Liver (tissue), 9 donors: ENCODE data around the gene MTG1. TPM values are rescaled to one million over a fixed set of nuclear protein-coding genes. Genes with fewer than 3 reads are reported as not detected.
"Not testable (repeated sequence)": the region's sequence is repeated elsewhere in the genome, so short reads cannot be mapped to it uniquely, and the experiment has no call there.

Experiments used
- DNase-seq: peaks from one replicate; pipeline ENCODE4 v3.0.0-alpha.2; 2017; ENCODE audit warnings: low spot score
- H3K27ac ChIP-seq, 2 donors: one replicate each; pipeline ENCODE4 v1.7.0; 2013; ENCODE audit warnings: inconsistent platforms in 2 of 2, low read length in 2 of 2, control low read depth in 1 of 2, low read depth in 1 of 2, mild to moderate bottlenecking in 1 of 2
- H3K27me3 ChIP-seq, 4 donors: one replicate each; pipeline versions ENCODE4 v1.6.1 to v1.7.0; 2013; ENCODE audit warnings: low read length in 3 of 4, inconsistent platforms in 1 of 4, mild to moderate bottlenecking in 1 of 4, moderate library complexity in 1 of 4; ENCODE audit not compliant: control insufficient read depth in 4 of 4, insufficient read depth in 4 of 4
- H3K36me3 ChIP-seq, 4 donors: one replicate each; pipeline versions ENCODE4 v1.6.1 to v1.7.0; 2013; ENCODE audit warnings: low read length in 3 of 4, mild to moderate bottlenecking in 3 of 4, low read depth in 1 of 4, moderate library complexity in 1 of 4; ENCODE audit not compliant: control insufficient read depth in 4 of 4, insufficient read depth in 3 of 4
- H3K4me1 ChIP-seq, 4 donors: one replicate each; pipeline versions ENCODE4 v1.6.1 to v1.7.0; 2013; ENCODE audit warnings: low read length in 3 of 4, mild to moderate bottlenecking in 3 of 4, moderate library complexity in 1 of 4; ENCODE audit not compliant: control insufficient read depth in 4 of 4, insufficient read depth in 4 of 4
- H3K4me3 ChIP-seq, 3 donors: one replicate each; pipeline versions ENCODE4 v1.6.1 to v1.7.0; 2013; ENCODE audit warnings: low read length in 3 of 3, control low read depth in 1 of 3, low read depth in 1 of 3, mild to moderate bottlenecking in 1 of 3
- H3K9ac ChIP-seq, 2 donors: one replicate each; pipeline ENCODE4 v1.7.0; 2013; ENCODE audit warnings: low read length in 2 of 2, mild to moderate bottlenecking in 2 of 2, moderate library complexity in 2 of 2, control low read depth in 1 of 2, low read depth in 1 of 2
- H3K9me3 ChIP-seq, 4 donors: one replicate each; pipeline versions ENCODE4 v1.6.1 to v1.7.0; 2013; ENCODE audit warnings: low read length in 3 of 4; ENCODE audit not compliant: control insufficient read depth in 4 of 4
- ATF3 ChIP-seq: IDR thresholded peaks from 2 replicates; pipeline ENCODE4 v1.6.1; 2016; ENCODE audit warnings: antibody characterized with exemption
- CTCF ChIP-seq: fragments of 150-350 bp; IDR thresholded peaks from 2 replicates; pipeline ENCODE4 v1.5.1; 2017; ENCODE audit warnings: improper control_type of control experiment, low read depth, low read length; ENCODE audit not compliant: missing input control
- EGR1 ChIP-seq, 2 donors: IDR thresholded peaks; 2 replicates each; pipeline ENCODE4 v1.6.1; 2016 to 2018; ENCODE audit warnings: antibody characterized with exemption in 2 of 2, low read depth in 2 of 2
- FOXA1 ChIP-seq: IDR thresholded peaks from 2 replicates; pipeline ENCODE4 v1.6.1; 2016; ENCODE audit warnings: antibody characterized with exemption
- FOXA2 ChIP-seq: IDR thresholded peaks from 2 replicates; pipeline ENCODE4 v1.6.1; 2016; ENCODE audit warnings: antibody characterized with exemption
- HNF4G ChIP-seq: IDR thresholded peaks from 2 replicates; pipeline ENCODE4 v1.6.1; 2016; ENCODE audit warnings: antibody characterized with exemption
- JUND ChIP-seq, 2 donors: IDR thresholded peaks; 2 replicates each; pipeline ENCODE4 v1.6.1; 2016; ENCODE audit warnings: antibody characterized with exemption in 2 of 2
- MAX ChIP-seq: IDR thresholded peaks from 2 replicates; pipeline ENCODE4 v1.6.1; 2016; ENCODE audit warnings: antibody characterized with exemption
- RAD21 ChIP-seq, 2 donors: IDR thresholded peaks; 2 replicates each; pipeline ENCODE4 v1.6.1; 2016; ENCODE audit warnings: antibody characterized with exemption in 2 of 2, mild to moderate bottlenecking in 2 of 2
- REST ChIP-seq: IDR thresholded peaks from 2 replicates; pipeline ENCODE4 v1.6.1; 2016; ENCODE audit warnings: antibody characterized with exemption, mild to moderate bottlenecking
- RXRA ChIP-seq, 2 donors: IDR thresholded peaks; 2 replicates each; pipeline ENCODE4 v1.6.1; 2017 to 2018; ENCODE audit warnings: antibody characterized with exemption in 2 of 2, mild to moderate bottlenecking in 1 of 2
- SP1 ChIP-seq: IDR thresholded peaks from 2 replicates; pipeline ENCODE4 v1.6.1; 2018; ENCODE audit warnings: antibody characterized with exemption, mild to moderate bottlenecking
- YY1 ChIP-seq: IDR thresholded peaks from 2 replicates; pipeline ENCODE4 v1.6.1; 2016; ENCODE audit warnings: antibody characterized with exemption, mild to moderate bottlenecking
- WGBS: extraction: QIAGEN DNeasy Blood & Tissue Kit; methylation state at CpG from one replicate; pipeline ENCODE4 v1.1.7; 2013; 5-methylcytosine and 5-hydroxymethylcytosine counted together
- polyA plus RNA-seq, 2 donors: library from polyadenylated mRNA; stranded (reverse) in 1 of 2; unstranded in 1 of 2; fragments of 200-250 nt in 1 of 2; fragments of >200 nt in 1 of 2; fragmentation: Nextera tagmentation in 1 of 2; extraction: Ambion mirVana in 1 of 2; gene quantifications; one replicate each; pipeline versions ENCODE4 v1.2.1 to v1.2.3, GENCODE V29; 2013 to 2015
- total RNA-seq, 2 donors: library from RNA; depleted of rRNA; stranded (reverse); fragments of >200 nt; gene quantifications; one replicate each; pipeline ENCODE4 v1.2.3, GENCODE V29; 2014
- donor health status: healthy.
- donor health status: healthy.
- donor health status: healthy.
- donor health status: healthy.
- donor health status: healthy.

The MTG1 gene
- total and polyA plus RNA-seq, 4 donors = 19.4 to 70.6 (median 38.2) TPM

- peak; percentile 30 for DNase-seq
- no peak overlapping the region for H3K9ac ChIP-seq
- no peak overlapping the region for H3K27ac ChIP-seq
- no peak for TF ChIP-seq FOXA1
- no peak for TF ChIP-seq FOXA2
- TF ChIP-seq MAX = no peak
- TF ChIP-seq REST = no peak
- H3K36me3 ChIP-seq = no peaks in the 10 kb centered on the region
- 94% methylated on average over 17 of the region's 17 CpGs for WGBS
- H3K9me3 ChIP-seq = peaks cover 0 to 2% (median 0%) of the 10 kb centered on the region in 4 donors
- H3K4me1 ChIP-seq = peaks cover 0 to 7% (median 0%) of the 10 kb centered on the region in 4 donors
- H3K4me3 ChIP-seq = no peak overlapping the region
- H3K27me3 ChIP-seq = no peaks in the 10 kb centered on the region
Measured at GRCh38 chr10:133467286-133467911, 73.4 kb downstream of the MTG1 start.

- not testable (repeated sequence) for H3K36me3 ChIP-seq, H3K4me1 ChIP-seq, H3K4me3 ChIP-seq, H3K27ac ChIP-seq, H3K9ac ChIP-seq, H3K9me3 ChIP-seq, H3K27me3 ChIP-seq, DNase-seq
- 91% methylated on average over 3 of the region's 3 CpGs for WGBS
Measured at GRCh38 chr10:133469205-133469604, 75.2 kb downstream of the MTG1 start.

- no peak overlapping the region for H3K9ac ChIP-seq
- WGBS = 90% methylated on average over 7 of the region's 7 CpGs
Measured at GRCh38 chr10:133471300-133472109, 77.5 kb downstream of the MTG1 start.

More at GRCh38 chr10:133471300-133472109, 77.5 kb downstream of the MTG1 start:
- H3K36me3 ChIP-seq = no peaks in the 10 kb centered on the region
- no peak for DNase-seq
- no peak overlapping the region for H3K4me3 ChIP-seq
- H3K4me1 ChIP-seq = no peaks in the 10 kb centered on the region
- no peaks in the 10 kb centered on the region for H3K27me3 ChIP-seq
- peaks cover 0 to 2% (median 0%) of the 10 kb centered on the region in 4 donors for H3K9me3 ChIP-seq
- TF ChIP-seq JUND (IDR thresholded peaks at IDR 0.05) (no peak), FOXA1 (no peak), RAD21 (IDR thresholded peaks at IDR 0.05) (no peak), FOXA2 (no peak), RXRA (IDR thresholded peaks at IDR 0.05) (no peak), EGR1 (IDR thresholded peaks at IDR 0.05; ENCODE audit: low read depth in 2 of 2) (no peak), HNF4G (no peak), REST (no peak), YY1 (no peak), SP1 (no peak), ATF3 (no peak), CTCF (no peak)
- no peak overlapping the region for H3K27ac ChIP-seq
